Posterior cingulate gyrus (tissue), 11 donors: ENCODE measurements around the gene SH3PXD2B.
"Not testable (repeated sequence)": the region's sequence is repeated elsewhere in the genome, so short reads cannot be mapped to it uniquely, and the experiment has no call there.

ENCODE experiments used
- DNase-seq, 10 donors: peaks; one replicate each; pipeline versions ENCODE4 v3.0.0 to v3.0.0-alpha.2; 2020 to 2021; ENCODE audit warnings: mixed read lengths in 3 of 10
- intact Hi-C: fragments of 100-400 bp; cut with DNase I; formaldehyde crosslinking; loops from one replicate; pipeline ENCODE4 v1.15.1; 2023

The SH3PXD2B gene

GRCh38 chr5:172486912-172487311 lies 32.6 kb upstream of the SH3PXD2B start:
- no peak for DNase-seq
- intact Hi-C loops, result no loop called here

GRCh38 chr5:172486451-172486850 lies 32.1 kb upstream of the SH3PXD2B start:
- intact Hi-C loops, result no loop called here
- DNase-seq, result peak in 2 of 10 donors; percentile 28 to 68

- intact Hi-C loops, result no loop called here
- no peak for DNase-seq
Measured at GRCh38 chr5:172485511-172486202, 31.3 kb upstream of the SH3PXD2B start.

DNA sequence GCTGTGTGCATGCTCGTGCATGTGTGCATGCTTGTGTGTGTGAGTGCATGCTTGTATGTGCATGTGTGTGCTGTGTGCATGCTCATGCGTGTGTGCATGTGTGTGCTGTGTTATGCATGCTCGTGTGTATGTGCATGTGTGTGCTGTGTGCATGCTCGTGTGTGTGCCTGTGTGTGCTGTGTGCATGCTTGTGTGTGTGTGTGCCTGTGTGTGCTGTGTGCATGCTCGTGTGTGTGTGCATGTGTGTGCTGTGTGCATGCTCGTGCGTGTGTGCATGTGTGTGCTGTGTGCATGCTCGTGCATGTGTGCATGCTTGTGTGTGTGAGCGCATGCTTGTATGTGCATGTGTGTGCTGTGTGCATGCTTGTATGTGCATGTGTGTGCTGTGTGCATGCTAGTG lies 30.3 kb upstream of the SH3PXD2B start:
- no peak for DNase-seq
- intact Hi-C loops, result no loop called here

DNA sequence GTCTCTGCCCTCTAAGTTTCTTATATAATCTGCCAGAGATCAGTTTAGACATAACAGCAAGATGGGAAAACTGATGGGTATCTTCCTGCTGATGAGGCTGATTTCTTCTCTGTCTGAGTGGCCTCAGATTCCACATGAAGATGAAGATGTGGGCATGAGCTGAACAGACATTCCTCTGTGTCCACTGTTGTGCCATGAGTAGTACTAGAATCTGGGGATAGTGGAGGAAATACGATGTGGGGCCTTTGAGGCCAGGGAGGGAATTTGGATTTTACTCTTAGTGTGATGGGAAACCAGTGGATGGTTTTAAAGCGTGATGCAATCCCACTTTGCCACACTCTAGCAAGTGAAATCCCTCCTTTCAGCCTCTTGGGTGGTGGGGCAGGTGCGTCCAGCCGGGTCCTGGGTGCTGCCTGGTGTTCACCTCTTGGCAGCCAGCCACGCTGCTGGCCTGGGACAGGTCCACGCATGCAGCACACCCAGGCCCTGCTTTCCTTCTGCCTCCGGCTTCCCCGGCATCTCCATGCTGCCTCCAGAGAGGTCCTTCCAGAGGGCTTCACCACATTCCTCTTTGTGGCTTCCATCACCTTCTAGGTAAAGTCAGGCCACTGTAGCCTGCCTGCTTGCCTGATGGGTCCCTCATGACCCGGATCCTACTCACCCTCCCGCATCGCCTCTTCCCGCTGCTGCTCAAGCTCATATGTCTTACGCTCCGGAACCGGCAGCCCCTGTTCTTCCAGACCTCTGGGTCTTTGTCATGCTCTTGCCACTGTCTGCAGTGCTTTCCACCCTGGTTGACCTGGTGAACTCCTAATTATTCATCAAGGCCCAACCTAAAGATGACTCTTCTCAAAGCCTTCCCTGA lies 28.1 kb upstream of the SH3PXD2B start:
- peak in 1 of 10 donors; percentile 85 for DNase-seq
- intact Hi-C loops, result no loop called here

GRCh38 chr5:172481011-172481800 lies 26.9 kb upstream of the SH3PXD2B start:
- intact Hi-C loops, result no loop called here
- peak in 1 of 10 donors; percentile 41 for DNase-seq

DNA sequence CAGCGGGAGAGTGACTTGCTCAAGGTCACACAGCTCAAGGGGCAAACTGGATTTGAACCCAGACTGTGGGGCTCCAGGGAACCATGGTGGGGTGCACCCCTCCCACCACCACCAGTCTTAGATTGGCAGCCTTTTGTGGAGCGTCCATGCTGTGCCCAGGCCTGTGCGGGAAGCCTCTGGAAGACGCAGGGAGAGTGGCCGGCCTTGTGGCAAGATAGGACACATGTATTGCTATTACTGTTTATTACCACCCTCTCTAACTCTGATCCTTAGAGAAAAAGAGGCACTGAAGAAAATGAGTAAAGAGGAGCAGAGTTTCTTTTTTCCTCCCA lies 25.4 kb upstream of the SH3PXD2B start:
- no peak for DNase-seq
- intact Hi-C loops, result loop anchor here (1.0 to 2.0 kb wide), 2 partner anchors 161 to 218 kb away; partner anchors contain the start of gene NEURL1B

DNA sequence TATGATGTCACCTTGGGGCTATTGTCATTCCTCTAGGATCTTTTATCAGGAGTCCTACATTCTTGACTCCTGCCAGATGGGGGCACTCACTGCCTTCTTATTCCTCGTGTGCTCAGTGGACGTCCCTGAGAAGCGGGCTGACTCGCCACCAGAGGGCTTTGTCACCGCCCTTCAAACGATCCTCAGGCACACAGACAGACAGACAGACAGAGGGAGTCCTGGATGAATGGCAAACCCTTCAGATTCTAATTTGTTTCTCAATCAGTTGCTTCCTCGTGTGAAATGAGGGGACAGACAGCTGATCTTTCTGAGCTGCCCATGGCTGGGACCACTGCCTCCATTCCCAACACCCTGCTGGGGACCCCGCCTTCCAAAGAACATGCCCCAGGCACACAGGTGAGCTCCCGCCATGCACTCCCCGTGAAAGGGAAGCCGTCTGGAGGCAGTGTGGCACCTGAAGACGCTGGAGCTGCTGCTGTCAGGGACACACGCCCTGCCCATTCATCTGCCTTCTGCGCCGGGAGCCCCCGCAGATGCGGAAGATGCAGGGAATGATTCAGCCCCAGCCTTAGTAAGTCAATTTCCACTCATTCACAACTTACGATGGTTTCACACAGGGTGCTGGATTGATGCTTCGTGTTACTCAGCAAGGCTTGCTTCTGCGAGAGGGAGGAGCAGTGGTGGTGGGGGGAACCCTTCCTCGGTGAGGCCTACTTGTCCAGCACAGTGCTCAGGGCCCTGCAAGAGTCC lies 24.9 kb upstream of the SH3PXD2B start:
- intact Hi-C loops, result loop anchor here (1.0 to 2.0 kb wide), 2 partner anchors 162 to 218 kb away; partner anchors contain the start of gene NEURL1B
- DNase-seq, result peak; percentile 58 to 97 (median 82)

- DNase-seq, result not testable (repeated sequence)
- intact Hi-C loops, result loop anchor here (1.0 to 2.0 kb wide), 2 partner anchors 162 to 219 kb away; partner anchors contain the start of gene NEURL1B
Measured at GRCh38 chr5:172478695-172479033, 24.3 kb upstream of the SH3PXD2B start.

- intact Hi-C loops, result loop anchor here (2.0 kb wide), 1 partner anchor 163 kb away; the partner anchor contains the start of gene NEURL1B
- no peak for DNase-seq
Measured at GRCh38 chr5:172478256-172478655, 23.9 kb upstream of the SH3PXD2B start.

DNA sequence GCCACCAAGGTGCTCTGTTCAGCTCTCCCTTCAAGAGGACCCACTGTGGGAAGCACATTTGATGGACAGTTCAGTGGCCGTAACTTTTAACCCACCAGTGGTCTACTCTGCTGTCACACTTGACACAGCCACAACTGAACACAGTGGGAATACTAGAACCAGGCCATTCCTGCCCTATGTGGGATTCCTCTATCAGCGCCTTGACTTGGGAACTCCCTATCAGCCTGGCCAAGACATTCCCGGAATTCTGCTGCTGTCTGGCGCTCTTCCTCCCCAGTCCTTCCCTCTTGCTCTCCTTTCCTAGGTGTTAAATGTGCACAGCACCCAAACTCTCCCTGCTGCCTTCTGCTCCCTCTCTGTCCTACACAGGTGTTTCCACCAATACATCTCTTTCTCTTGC lies 23.1 kb upstream of the SH3PXD2B start:
- peak in 1 of 10 donors; percentile 19 for DNase-seq
- intact Hi-C loops, result no loop called here

- intact Hi-C loops, result no loop called here
Measured at GRCh38 chr5:172474293-172474692, 20.0 kb upstream of the SH3PXD2B start.

DNA sequence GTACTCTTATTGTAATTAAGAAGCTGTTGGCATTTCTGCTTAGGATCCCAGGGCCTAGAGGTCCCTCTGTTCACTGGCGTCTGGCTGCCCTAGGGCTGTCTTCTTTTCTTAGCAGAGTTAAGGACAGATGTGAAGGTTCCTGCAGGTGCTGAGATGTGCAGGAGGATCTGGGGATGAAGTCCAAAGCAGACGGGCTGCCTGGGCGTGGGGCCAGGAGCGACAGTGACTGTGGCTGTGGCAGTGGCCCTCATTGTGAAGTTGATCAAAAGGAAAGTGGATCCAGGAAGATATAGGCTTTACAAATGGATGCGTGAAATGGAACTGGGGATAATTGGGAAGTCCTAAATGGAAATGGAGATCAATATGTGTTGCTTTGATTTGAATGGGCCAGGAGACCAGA lies 19.1 kb upstream of the SH3PXD2B start:
- peak in 1 of 10 donors; percentile 81 for DNase-seq
- intact Hi-C loops, result no loop called here

More at GRCh38 chr5:172474293-172474692, 20.0 kb upstream of the SH3PXD2B start:
- DNase-seq, result no peak

DNA sequence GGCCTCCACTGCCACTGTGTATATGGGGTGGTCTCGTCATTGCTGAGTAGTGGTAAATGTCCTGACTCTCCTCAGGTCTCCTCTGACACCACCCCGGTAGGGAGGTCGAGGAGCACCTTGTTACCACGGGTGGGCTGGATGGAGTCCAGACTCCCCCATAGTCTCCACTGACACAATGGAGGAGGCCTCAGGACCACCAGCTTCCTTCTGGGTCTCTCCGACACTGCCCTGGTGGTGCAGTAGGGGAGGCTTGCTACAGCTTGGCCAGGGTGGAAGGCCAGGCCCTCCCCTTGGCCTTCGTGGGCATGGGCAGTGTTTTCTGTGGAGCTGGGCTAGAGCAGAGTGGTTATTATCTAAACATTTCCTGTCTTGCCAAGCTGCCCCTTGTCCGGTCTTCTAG lies 15.4 kb upstream of the SH3PXD2B start:
- peak in 1 of 10 donors; percentile 17 for DNase-seq
- intact Hi-C loops, result loop anchor here (10.0 kb wide), 1 partner anchor 465 kb away; no protein-coding TSS in a partner anchor

GRCh38 chr5:172466062-172466461 lies 11.7 kb upstream of the SH3PXD2B start:
- peak in 1 of 10 donors; percentile 64 for DNase-seq
- intact Hi-C loops, result loop anchor here (10.0 kb wide), 1 partner anchor 469 kb away; no protein-coding TSS in a partner anchor

DNA sequence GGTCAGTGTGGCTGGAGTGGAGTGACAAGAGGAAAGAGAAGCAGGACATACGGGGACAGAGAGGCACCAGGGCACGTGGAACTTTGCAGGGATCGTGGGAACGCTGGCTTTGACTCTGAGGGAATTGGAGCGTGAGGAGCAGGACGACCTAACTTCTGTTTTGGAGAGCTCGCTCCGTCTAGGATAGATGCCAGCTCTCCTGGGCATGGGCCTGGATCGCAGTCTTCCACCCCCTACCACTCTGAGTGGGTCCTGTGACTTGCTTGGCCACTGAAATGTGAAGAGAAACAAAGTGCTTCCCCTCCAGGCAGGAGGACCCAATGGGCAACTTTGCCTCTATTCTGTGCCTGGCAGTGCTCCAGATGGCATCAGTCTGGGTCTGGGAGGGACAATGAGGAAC lies 8.7 kb upstream of the SH3PXD2B start:
- intact Hi-C loops, result loop anchor here (5.0 to 10.0 kb wide), 2 partner anchors 234 to 472 kb away; no protein-coding TSS in a partner anchor

DNA sequence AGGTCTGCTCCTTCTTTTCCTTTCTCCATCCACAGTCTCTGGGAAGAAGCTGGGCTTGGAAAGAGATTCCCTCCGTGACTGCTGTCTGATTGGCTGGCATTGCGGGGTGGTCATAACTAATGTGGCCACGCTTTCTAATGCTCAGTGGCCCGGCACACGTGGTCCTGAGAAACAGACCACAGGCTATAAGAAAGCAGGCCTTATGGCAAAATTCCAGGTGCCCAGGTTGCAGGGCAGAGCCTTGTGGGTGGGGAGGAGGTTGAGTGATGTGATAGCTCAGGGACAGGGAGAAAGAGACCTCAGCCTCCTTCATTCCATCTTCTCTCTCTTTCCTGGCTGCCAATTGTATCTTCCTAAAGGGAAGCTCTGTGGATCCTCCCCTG lies 5.4 kb upstream of the SH3PXD2B start:
- intact Hi-C loops, result loop anchor here (5.0 to 10.0 kb wide), 4 partner anchors 238 to 475 kb away; partner anchors contain the start of gene STK10
- DNase-seq, result peak in 1 of 10 donors; percentile 38

More for the DNA sequence above, 8.7 kb upstream of the SH3PXD2B start:
- peak in 4 of 10 donors; percentile 42 to 85 (median 64) for DNase-seq

GRCh38 chr5:172458976-172459782 lies 4.9 kb upstream of the SH3PXD2B start:
- DNase-seq, result peak in 2 of 10 donors; percentile 6 to 33
- intact Hi-C loops, result loop anchor here (10.0 kb wide), 2 partner anchors 274 to 354 kb away; partner anchors contain the start of gene STK10
